ENCODE data around the gene PRUNE2. TPM values are rescaled to one million over a fixed set of nuclear protein-coding genes. Genes with fewer than 3 reads are reported as not detected.

PRUNE2 gene
- total and polyA plus RNA-seq, 4 donors = 3.8 to 18.1 (median 7.8) TPM

DNA sequence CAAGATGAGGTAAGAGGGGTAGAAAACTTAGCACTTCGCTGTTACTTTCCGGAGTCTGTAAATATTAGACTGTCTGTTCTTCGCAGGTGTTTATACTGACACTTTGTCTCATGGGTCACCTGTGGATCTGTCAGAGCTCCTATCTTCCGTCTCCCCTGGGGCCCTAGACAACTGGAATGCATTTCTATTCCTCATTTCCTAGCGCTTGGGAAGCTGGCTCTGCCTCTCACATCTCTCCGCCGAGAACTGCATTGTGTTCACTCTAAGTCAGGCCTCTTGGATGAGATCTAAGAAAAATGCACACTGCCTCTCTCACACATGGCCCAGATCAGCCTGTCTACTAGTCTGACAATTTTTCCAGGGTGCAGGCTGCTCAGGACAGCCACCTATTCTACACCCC lies 102.2 kb downstream of the PRUNE2 start:
- Histone ChIP-seq H3K9ac (ENCODE audit: insufficient read depth in 1 of 2, low read length in 2 of 2) (no peak overlapping the region), H3K4me3 (no peak overlapping the region), H3K27ac (ENCODE audit: low read depth in 1 of 2, low read length in 1 of 2) (no peak overlapping the region), H3K27me3 (ENCODE audit: control insufficient read depth in 3 of 3, insufficient read depth in 3 of 3, low read length in 2 of 3) (no peaks in the 10 kb centered on the region), H3K36me3 (ENCODE audit: control insufficient read depth in 4 of 4, insufficient read depth in 4 of 4, low read length in 4 of 4) (no peaks in the 10 kb centered on the region), H3K9me3 (ENCODE audit: control insufficient read depth in 4 of 4, insufficient read depth in 3 of 4, low read length in 3 of 4) (no peaks in the 10 kb centered on the region), H3K4me1 (ENCODE audit: control insufficient read depth in 5 of 5, insufficient read depth in 5 of 5, low read length in 5 of 5) (no peaks in the 10 kb centered on the region)
- ATAC-seq (ENCODE audit: insufficient read depth, low FRiP score) (no peak), DNase-seq (no peak)
- TF ChIP-seq, protein P1, sequence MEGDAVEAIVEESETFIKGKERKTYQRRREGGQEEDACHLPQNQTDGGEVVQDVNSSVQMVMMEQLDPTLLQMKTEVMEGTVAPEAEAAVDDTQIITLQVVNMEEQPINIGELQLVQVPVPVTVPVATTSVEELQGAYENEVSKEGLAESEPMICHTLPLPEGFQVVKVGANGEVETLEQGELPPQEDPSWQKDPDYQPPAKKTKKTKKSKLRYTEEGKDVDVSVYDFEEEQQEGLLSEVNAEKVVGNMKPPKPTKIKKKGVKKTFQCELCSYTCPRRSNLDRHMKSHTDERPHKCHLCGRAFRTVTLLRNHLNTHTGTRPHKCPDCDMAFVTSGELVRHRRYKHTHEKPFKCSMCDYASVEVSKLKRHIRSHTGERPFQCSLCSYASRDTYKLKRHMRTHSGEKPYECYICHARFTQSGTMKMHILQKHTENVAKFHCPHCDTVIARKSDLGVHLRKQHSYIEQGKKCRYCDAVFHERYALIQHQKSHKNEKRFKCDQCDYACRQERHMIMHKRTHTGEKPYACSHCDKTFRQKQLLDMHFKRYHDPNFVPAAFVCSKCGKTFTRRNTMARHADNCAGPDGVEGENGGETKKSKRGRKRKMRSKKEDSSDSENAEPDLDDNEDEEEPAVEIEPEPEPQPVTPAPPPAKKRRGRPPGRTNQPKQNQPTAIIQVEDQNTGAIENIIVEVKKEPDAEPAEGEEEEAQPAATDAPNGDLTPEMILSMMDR (IDR thresholded peaks at IDR 0.05; ENCODE audit: control extremely low read depth, extremely low read depth) = no peak
- WGBS, 2 donors = 74 to 84% methylated on average over 7 of the region's 7 CpGs

DNA sequence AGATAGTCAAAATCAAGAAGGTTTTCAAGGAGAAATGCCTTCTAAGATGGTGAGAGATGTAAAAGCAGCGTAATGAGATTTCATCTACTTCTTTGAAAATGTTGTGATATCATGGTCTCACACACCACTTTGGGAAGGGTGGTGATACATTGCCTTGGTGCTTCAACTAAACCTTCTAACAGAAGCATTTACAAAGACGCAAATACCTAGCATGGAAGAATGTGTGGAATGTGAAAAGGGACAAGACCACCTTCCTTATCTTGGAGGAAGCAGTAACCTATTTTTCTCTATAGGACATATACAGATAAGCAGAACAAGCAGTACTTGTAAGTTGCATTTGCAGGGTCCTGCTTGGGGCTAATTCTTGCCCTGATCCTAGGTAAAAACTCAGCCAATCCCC lies 102.8 kb downstream of the PRUNE2 start:
- DNase-seq = no peak

DNA sequence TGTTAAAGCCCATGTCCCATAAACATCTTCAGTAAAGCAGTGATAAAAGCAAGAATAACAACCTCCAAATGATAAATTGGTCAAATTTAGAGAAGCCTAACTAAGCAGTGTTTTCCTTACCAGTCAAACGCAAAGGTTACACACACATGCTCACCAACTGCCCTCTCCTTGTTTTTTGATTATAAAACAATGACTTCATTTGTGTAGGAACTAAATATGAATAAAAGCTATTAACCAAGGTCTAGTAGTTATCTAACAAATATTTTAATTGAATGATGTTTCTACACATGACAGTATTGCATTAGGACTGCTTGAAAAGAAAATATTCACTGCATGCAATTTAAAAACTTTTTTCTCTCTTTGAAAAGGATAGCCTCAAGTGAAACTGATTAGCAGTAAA lies 105.0 kb downstream of the PRUNE2 start:
- H3K36me3 ChIP-seq (ENCODE audit: control insufficient read depth in 4 of 4, insufficient read depth in 4 of 4, low read length in 4 of 4) = no peaks in the 10 kb centered on the region
- WGBS, 2 donors = 74 to 82% methylated on average over 1 of the region's 1 CpG
- ATAC-seq (ENCODE audit: insufficient read depth, low FRiP score) (no peak), DNase-seq (no peak)
- no peak overlapping the region for H3K9ac ChIP-seq (ENCODE audit: insufficient read depth in 1 of 2, low read length in 2 of 2)
- no peaks in the 10 kb centered on the region for H3K4me1 ChIP-seq (ENCODE audit: control insufficient read depth in 5 of 5, insufficient read depth in 5 of 5, low read length in 5 of 5)
- TF ChIP-seq, protein P1 (IDR thresholded peaks at IDR 0.05; ENCODE audit: control extremely low read depth, extremely low read depth) = no peak
- no peak overlapping the region for H3K27ac ChIP-seq (ENCODE audit: low read depth in 1 of 2, low read length in 1 of 2)
- H3K4me3 ChIP-seq = no peak overlapping the region
- H3K27me3 ChIP-seq (ENCODE audit: control insufficient read depth in 3 of 3, insufficient read depth in 3 of 3, low read length in 2 of 3) = peaks cover 0 to 2% (median 0%) of the 10 kb centered on the region in 3 donors
- no peaks in the 10 kb centered on the region for H3K9me3 ChIP-seq (ENCODE audit: control insufficient read depth in 4 of 4, insufficient read depth in 3 of 4, low read length in 3 of 4)

More for the DNA sequence above, 102.8 kb downstream of the PRUNE2 start:
- Histone ChIP-seq H3K9ac (ENCODE audit: insufficient read depth in 1 of 2, low read length in 2 of 2) (no peak overlapping the region), H3K9me3 (ENCODE audit: control insufficient read depth in 4 of 4, insufficient read depth in 3 of 4, low read length in 3 of 4) (no peaks in the 10 kb centered on the region), H3K36me3 (ENCODE audit: control insufficient read depth in 4 of 4, insufficient read depth in 4 of 4, low read length in 4 of 4) (no peaks in the 10 kb centered on the region), H3K4me1 (ENCODE audit: control insufficient read depth in 5 of 5, insufficient read depth in 5 of 5, low read length in 5 of 5) (no peaks in the 10 kb centered on the region), H3K27me3 (ENCODE audit: control insufficient read depth in 3 of 3, insufficient read depth in 3 of 3, low read length in 2 of 3) (no peaks in the 10 kb centered on the region), H3K27ac (ENCODE audit: low read depth in 1 of 2, low read length in 1 of 2) (no peak overlapping the region), H3K4me3 (no peak overlapping the region)
- TF ChIP-seq, protein P1 (IDR thresholded peaks at IDR 0.05; ENCODE audit: control extremely low read depth, extremely low read depth) = no peak
- WGBS, 2 donors = 50 to 76% methylated on average over 2 of the region's 2 CpGs
- ATAC-seq (ENCODE audit: insufficient read depth, low FRiP score) = no peak

DNA sequence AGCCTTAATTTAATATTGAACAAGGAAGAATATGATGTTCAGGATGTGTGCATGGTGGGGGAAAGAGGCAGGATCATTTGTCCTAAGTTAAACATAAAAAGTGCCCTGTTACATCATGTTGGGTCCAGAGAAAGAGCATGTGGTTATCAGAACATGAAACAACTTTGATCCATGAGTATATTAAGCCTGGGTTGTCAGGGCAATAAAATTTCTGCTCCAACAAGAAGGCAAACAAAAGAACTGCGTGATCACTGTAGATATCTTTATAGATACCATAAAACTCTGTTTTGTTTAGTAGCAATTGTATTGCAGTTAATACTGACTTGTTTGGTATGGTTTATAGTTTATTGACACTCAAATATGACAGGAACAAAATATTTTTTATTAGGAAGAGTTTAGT lies 106.4 kb downstream of the PRUNE2 start:
- Histone ChIP-seq H3K27ac (ENCODE audit: low read depth in 1 of 2, low read length in 1 of 2) (no peak overlapping the region), H3K36me3 (ENCODE audit: control insufficient read depth in 4 of 4, insufficient read depth in 4 of 4, low read length in 4 of 4) (no peaks in the 10 kb centered on the region), H3K27me3 (ENCODE audit: control insufficient read depth in 3 of 3, insufficient read depth in 3 of 3, low read length in 2 of 3) (peaks cover 0 to 2% (median 0%) of the 10 kb centered on the region in 3 donors), H3K9ac (ENCODE audit: insufficient read depth in 1 of 2, low read length in 2 of 2) (no peak overlapping the region), H3K4me3 (no peak overlapping the region), H3K4me1 (ENCODE audit: control insufficient read depth in 5 of 5, insufficient read depth in 5 of 5, low read length in 5 of 5) (no peaks in the 10 kb centered on the region), H3K9me3 (ENCODE audit: control insufficient read depth in 4 of 4, insufficient read depth in 3 of 4, low read length in 3 of 4) (no peaks in the 10 kb centered on the region)
- TF ChIP-seq, protein P1 (IDR thresholded peaks at IDR 0.05; ENCODE audit: control extremely low read depth, extremely low read depth) = no peak
- 87 to 93% methylated on average over 1 of the region's 1 CpG for WGBS, 2 donors
- DNase-seq = no peak
- ATAC-seq (ENCODE audit: insufficient read depth, low FRiP score) = no peak
